ENCODE data around the gene ECM1.

The ECM1 gene

DNA sequence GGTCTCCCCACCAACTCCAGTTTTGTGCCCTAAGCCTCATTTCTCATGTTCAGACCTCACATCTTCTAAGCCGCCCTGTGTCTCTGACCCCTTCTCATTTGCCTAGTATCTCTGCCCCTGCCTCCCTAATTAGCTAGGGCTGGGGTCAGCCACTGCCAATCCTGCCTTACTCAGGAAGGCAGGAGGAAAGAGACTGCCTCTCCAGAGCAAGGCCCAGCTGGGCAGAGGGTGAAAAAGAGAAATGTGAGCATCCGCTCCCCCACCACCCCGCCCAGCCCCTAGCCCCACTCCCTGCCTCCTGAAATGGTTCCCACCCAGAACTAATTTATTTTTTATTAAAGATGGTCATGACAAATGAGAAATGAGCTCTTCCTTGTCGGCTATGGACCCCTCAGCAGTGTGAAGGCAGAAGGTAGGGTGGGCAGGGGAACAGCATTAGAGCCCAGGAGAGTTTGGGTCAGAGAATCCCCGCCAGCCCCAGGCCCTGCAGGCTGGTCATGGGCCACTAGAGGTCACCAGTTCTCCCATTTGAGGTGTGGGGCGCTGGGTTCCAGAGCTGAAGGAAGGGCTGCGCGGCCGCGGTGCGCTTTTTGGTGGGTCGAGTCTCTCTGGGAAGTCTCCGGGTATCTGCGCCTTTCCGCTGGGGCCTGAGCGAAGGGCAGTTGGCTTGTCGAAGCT lies 52.8 kb downstream of the ECM1 start:
- in situ Hi-C loops (cut with HindIII; ENCODE audit: low pct_ligation_motif_present, low sequenced_read_pairs), result no loop called here
- DNase-seq, result peak; percentile 74
- Histone ChIP-seq H3K27ac (peak overlapping the region; percentile 98), H3K27me3 (replicated peaks) (no peaks in the 10 kb centered on the region), H3K36me3 (replicated peaks) (no peaks in the 10 kb centered on the region), H3K4me3 (ENCODE audit: low read depth, low read length) (peak overlapping the region; percentile 65)
- peak; percentile 89 for TF ChIP-seq CTCF (IDR thresholded peaks at IDR 0.05; ENCODE audit: low read depth, low read length, missing control alignments)

DNA sequence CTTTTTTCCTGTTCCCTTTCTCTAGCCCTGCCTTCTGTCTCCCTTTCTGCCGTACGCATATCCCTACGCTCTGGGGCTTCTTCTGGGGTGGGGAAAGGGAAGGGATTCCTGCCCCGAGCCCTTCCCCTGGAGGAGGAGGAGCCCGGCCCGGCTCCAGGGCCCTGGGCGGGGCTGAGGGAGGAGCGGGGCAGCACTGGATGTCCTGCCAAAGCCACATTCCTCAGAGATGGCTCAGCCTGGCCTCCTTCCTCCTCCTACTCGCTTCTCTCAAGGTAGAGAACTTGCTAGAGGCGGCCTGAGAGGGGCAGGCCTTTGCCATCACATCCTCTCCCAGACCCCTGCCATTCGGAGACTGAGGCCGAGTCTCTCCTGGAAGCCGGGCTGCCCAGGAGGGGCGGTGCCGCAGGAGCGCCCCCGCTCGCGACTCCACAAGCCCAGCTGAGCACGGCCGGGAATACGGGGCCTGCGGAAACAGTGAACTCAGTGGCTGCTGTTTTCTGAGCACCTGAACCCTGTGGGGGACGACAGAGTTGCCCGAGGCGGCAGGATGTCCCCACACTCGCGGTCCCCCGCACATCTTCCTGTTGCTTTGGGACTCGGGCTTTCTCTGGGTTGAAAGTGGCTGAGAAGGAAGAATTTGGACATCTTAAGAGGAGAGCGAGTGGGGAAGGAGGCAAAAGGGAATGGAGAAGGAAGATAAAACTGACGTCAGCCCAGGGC lies 53.5 kb downstream of the ECM1 start:
- peak; percentile 97 for DNase-seq

DNA sequence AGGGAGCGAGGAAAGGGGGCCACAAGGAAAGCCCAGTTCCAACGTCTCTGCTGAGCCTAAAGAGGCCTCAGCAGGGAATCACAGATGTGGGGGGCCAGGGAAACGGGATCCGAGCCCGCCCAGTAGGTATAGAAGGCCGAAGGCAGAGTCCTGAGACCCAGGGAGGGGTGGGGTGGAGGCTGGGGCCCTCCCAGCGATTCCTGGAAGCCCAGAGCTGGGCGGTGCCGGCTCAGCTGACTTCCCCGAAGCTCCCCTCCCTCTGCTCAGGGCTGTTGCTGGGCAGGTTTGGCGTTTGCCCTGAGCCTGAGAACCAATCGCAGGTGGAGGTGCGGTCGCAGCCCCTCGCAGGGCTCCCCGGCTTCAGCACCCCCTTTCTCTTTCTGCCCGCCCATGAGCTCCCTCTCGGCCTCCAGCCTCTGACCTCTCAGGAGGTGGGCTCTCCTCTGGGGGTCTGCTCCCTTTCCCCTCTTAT lies 54.1 kb downstream of the ECM1 start:
- Histone ChIP-seq H3K27me3 (replicated peaks) (no peaks in the 10 kb centered on the region), H3K4me3 (ENCODE audit: low read depth, low read length) (peak overlapping the region; percentile 65), H3K27ac (peak overlapping the region; percentile 98), H3K36me3 (replicated peaks) (no peaks in the 10 kb centered on the region)
- no peak for TF ChIP-seq CTCF (IDR thresholded peaks at IDR 0.05; ENCODE audit: low read depth, low read length, missing control alignments)
- peak; percentile 88 for DNase-seq
- in situ Hi-C loops (cut with HindIII; ENCODE audit: low pct_ligation_motif_present, low sequenced_read_pairs), result no loop called here

More for the DNA sequence above, 53.5 kb downstream of the ECM1 start:
- in situ Hi-C loops (cut with HindIII; ENCODE audit: low pct_ligation_motif_present, low sequenced_read_pairs), result no loop called here
- H3K27me3 ChIP-seq (replicated peaks), result no peaks in the 10 kb centered on the region
- TF ChIP-seq CTCF (IDR thresholded peaks at IDR 0.05; ENCODE audit: low read depth, low read length, missing control alignments), result peak; percentile 42
- H3K27ac ChIP-seq, result peak overlapping the region; percentile 98
- no peaks in the 10 kb centered on the region for H3K36me3 ChIP-seq (replicated peaks)
- peak overlapping the region; percentile 65 for H3K4me3 ChIP-seq (ENCODE audit: low read depth, low read length)

DNA sequence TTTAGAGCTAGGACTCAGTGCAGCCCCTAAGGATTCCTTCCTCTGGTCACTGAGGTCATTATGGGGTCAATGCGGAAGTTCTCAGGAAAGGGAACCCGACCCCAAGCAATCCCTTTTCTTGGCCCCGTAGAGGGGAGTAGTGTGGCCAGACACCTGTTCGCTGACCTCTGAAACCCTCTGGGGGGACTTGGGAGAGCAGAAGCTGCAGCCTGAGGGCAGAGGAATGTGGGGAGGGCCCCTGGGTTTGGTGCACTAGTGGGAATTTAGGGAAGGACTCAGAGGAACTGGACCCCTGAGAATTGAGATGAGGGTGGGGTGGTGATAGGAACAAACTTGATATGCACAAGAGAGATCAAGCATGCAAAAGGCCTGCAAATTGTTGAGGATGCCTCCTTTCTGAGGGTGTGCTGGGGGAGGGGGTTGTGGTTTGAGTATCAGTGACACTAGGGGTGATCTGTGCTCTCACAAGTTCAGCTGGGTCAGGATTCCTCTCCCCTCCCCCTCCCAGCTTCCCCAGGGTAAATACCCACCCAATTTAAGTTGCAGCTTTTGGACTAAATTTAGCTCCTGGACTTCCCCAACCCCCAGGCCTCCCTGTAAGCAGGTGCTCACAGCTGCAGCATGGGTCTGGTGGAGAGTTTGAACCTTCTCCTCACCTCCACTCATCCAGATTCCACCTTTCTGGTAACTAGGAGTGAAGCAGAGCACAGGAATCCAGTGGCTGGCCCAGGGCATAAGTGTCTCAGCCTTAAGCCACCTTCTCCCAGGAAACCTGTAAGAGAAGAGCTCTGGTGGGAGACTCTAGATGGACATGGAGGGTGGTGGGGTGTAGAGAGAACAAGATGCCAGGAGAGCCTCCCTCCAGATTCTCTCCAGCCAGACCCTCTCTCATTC lies 54.8 kb downstream of the ECM1 start:
- no peak for TF ChIP-seq CTCF (IDR thresholded peaks at IDR 0.05; ENCODE audit: low read depth, low read length, missing control alignments)
- H3K27me3 ChIP-seq (replicated peaks), result no peaks in the 10 kb centered on the region
- no peaks in the 10 kb centered on the region for H3K36me3 ChIP-seq (replicated peaks)
- peak overlapping the region; percentile 65 for H3K4me3 ChIP-seq (ENCODE audit: low read depth, low read length)
- peak overlapping the region; percentile 98 for H3K27ac ChIP-seq
- in situ Hi-C loops (cut with HindIII; ENCODE audit: low pct_ligation_motif_present, low sequenced_read_pairs), result no loop called here
- no peak for DNase-seq
